Esophagus muscularis mucosa (tissue), 4 donors: Measurements from ENCODE around the gene UNC13C.

ENCODE experiments used
- EP300 ChIP-seq: sonication (generic); formaldehyde crosslinking; IDR thresholded peaks from one replicate; pipeline ENCODE4 v1.6.1; 2017; ENCODE audit warnings: antibody characterized with exemption
- POLR2A ChIP-seq: fragments of 450-650 bp; IDR thresholded peaks from one replicate; pipeline ENCODE4 v1.6.1; 2017; ENCODE audit warnings: antibody characterized with exemption, moderate library complexity, mild to moderate bottlenecking, low read depth
- POLR2AphosphoS5 ChIP-seq, 2 donors: sonication (generic); formaldehyde crosslinking; IDR thresholded peaks; one replicate each; pipeline ENCODE4 v1.6.1; 2017; ENCODE audit warnings: antibody characterized with exemption in 2 of 2
- TF ChIP-seq, protein P1 (sequence below), 3 experiments: fragments of 200-600 bp in 2 of 3; fragments of 450-650 bp in 1 of 3; sonication (generic) in 2 of 3; IDR thresholded peaks; one replicate each; pipeline ENCODE4 v1.5.1; 2017 to 2019; ENCODE audit warnings: antibody characterized with exemption in 3 of 3, mild to moderate bottlenecking in 2 of 3, moderate library complexity in 1 of 3

DNA sequence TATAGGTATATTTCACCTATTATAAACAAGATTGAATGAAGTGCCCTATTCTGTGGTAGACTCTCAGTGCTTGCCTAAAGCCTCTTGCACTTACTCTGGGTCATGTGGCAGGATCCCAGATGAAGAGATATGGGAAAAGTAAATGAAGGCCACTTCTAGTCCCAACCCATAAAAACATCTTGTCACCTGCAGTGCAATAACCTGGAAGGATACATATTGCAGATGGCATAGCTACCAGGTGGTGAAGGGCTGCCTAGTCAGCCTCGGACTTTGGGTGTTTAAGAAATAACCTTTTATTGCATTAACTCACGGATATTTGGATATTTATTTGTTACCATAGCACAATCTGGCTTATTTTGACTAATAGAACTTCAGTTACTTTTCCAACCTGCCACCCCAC is 367.1 kb downstream of the UNC13C start:
- TF ChIP-seq, protein P1, sequence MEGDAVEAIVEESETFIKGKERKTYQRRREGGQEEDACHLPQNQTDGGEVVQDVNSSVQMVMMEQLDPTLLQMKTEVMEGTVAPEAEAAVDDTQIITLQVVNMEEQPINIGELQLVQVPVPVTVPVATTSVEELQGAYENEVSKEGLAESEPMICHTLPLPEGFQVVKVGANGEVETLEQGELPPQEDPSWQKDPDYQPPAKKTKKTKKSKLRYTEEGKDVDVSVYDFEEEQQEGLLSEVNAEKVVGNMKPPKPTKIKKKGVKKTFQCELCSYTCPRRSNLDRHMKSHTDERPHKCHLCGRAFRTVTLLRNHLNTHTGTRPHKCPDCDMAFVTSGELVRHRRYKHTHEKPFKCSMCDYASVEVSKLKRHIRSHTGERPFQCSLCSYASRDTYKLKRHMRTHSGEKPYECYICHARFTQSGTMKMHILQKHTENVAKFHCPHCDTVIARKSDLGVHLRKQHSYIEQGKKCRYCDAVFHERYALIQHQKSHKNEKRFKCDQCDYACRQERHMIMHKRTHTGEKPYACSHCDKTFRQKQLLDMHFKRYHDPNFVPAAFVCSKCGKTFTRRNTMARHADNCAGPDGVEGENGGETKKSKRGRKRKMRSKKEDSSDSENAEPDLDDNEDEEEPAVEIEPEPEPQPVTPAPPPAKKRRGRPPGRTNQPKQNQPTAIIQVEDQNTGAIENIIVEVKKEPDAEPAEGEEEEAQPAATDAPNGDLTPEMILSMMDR (IDR thresholded peaks at IDR 0.05) = no peak
- TF ChIP-seq POLR2AphosphoS5 (IDR thresholded peaks at IDR 0.05) (no peak), EP300 (no peak), POLR2A (no peak)
